Astrocyte (in vitro differentiated cells and primary cell): ENCODE measurements around the gene TMEM258.

ENCODE experiments used
- EZH2 ChIP-seq: IDR thresholded peaks from 2 replicates; pipeline ENCODE4 v1.6.1; 2012; ENCODE audit warnings: mild to moderate bottlenecking, low read length, inconsistent platforms; ENCODE audit not compliant: insufficient read depth
- TF ChIP-seq, protein P1 (sequence below): IDR thresholded peaks from 2 replicates; pipeline ENCODE4 v1.5.1; 2011; ENCODE audit warnings: low read depth, mild to moderate bottlenecking, inconsistent platforms, low read length, moderate library complexity; ENCODE audit not compliant: insufficient read depth

DNA sequence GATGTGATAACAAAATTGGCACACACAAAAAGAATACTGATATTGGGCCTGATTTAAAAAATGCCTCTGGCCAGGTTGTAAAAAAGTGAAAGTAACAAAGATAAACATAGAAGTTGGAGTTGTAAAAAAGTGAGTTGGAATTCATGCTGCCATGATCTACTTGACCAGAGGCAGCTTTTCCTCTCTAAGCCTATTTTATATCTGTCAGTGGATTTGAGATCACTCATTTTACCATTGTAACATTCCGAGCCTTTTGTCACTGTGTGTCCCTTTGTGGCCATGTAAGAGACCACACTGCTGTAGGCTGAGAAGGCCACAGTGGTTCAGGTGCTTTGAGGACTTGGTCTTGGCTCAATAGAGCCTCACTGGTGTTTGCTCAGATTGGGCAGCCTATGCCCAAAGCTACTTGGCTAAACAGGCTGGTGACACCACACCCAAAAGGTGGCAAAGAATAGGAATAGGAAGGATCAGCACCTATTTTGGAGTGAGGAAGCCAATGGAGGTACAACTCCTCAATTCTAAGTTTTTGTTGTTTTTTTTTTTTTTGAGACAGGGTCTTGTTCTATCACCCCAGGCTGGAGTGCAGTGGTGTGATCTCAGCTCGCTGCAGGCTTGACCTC, 7.4 kb upstream of the TMEM258 start:
- no peak for TF ChIP-seq EZH2
- TF ChIP-seq, protein P1, sequence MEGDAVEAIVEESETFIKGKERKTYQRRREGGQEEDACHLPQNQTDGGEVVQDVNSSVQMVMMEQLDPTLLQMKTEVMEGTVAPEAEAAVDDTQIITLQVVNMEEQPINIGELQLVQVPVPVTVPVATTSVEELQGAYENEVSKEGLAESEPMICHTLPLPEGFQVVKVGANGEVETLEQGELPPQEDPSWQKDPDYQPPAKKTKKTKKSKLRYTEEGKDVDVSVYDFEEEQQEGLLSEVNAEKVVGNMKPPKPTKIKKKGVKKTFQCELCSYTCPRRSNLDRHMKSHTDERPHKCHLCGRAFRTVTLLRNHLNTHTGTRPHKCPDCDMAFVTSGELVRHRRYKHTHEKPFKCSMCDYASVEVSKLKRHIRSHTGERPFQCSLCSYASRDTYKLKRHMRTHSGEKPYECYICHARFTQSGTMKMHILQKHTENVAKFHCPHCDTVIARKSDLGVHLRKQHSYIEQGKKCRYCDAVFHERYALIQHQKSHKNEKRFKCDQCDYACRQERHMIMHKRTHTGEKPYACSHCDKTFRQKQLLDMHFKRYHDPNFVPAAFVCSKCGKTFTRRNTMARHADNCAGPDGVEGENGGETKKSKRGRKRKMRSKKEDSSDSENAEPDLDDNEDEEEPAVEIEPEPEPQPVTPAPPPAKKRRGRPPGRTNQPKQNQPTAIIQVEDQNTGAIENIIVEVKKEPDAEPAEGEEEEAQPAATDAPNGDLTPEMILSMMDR = no peak
